ENCODE data around the gene PGLYRP4. TPM values are rescaled to one million over a fixed set of nuclear protein-coding genes. Genes with fewer than 3 reads are reported as not detected.

Gene PGLYRP4
- total RNA-seq, 1 experiment from 2014 or later: not detected

GRCh38 chr1:153361480-153362109, 13.0 kb upstream of the PGLYRP4 start:
- Histone ChIP-seq H3K36me3 (ENCODE audit: control insufficient read depth, insufficient read depth, low read length) (no peaks in the 10 kb centered on the region), H3K4me1 (ENCODE audit: control insufficient read depth, insufficient read depth, low read length) (no peaks in the 10 kb centered on the region), H3K27me3 (ENCODE audit: control insufficient read depth, insufficient read depth, low read length) (no peaks in the 10 kb centered on the region), H3K9me3 (ENCODE audit: control insufficient read depth, insufficient read depth, low read depth, low read length) (no peaks in the 10 kb centered on the region), H3K4me3 (ENCODE audit: low read depth in 2 of 2, low read length in 2 of 2) (no peak overlapping the region), H3K27ac (ENCODE audit: low read length) (no peak overlapping the region)
- intact Hi-C loops (cut with micrococcal nuclease; ENCODE audit: unreplicated experiment) (no loop called here), in situ Hi-C loops (cut with HindIII; ENCODE audit: low pct_unique_long_range_greater_than_20kb, low sequenced_read_pairs) (loop anchor here (25.0 kb wide), 1 partner anchor 251 kb away; the partner anchor contains the start of genes S100A14 and S100A16)
- CTCF ChIA-PET: no interaction called here
- POLR2A ChIA-PET: no interaction called here
- BruUV-seq (replicated peaks): no TSS peak
- DNase-seq (ENCODE audit: low read depth, low spot score) (no peak), ATAC-seq (no peak)
- TF ChIP-seq POLR2AphosphoS5 (IDR thresholded peaks at IDR 0.05; ENCODE audit: low read depth, low read length) (no peak), CTCF (IDR thresholded peaks at IDR 0.05) (no peak), TCF7L2 (IDR thresholded peaks at IDR 0.05; ENCODE audit: low read depth, low read length) (no peak), SIN3A (IDR thresholded peaks at IDR 0.05; ENCODE audit: borderline replicate concordance, insufficient read depth, low read depth, low read length) (no peak), REST (IDR thresholded peaks at IDR 0.05; ENCODE audit: insufficient read depth in 1 of 2, low read depth in 2 of 2, low read length in 1 of 2) (no peak)

GRCh38 chr1:153360592-153361479, 12.2 kb upstream of the PGLYRP4 start:
- intact Hi-C loops (cut with micrococcal nuclease; ENCODE audit: unreplicated experiment) (no loop called here), in situ Hi-C loops (cut with HindIII; ENCODE audit: low pct_unique_long_range_greater_than_20kb, low sequenced_read_pairs) (loop anchor here (25.0 kb wide), 1 partner anchor 251 kb away; the partner anchor contains the start of genes S100A14 and S100A16)
- DNase-seq (ENCODE audit: low read depth, low spot score) (no peak), ATAC-seq (0 out of 2 replicates have a peak, but pooled peaks have one; percentile 19)
- BruUV-seq (replicated peaks): no TSS peak
- POLR2A ChIA-PET: no interaction called here
- no peak overlapping the region for H3K27ac ChIP-seq (ENCODE audit: low read length)
- H3K27me3 ChIP-seq (ENCODE audit: control insufficient read depth, insufficient read depth, low read length): no peaks in the 10 kb centered on the region; the same call in 1 of the 2 replicates
- no peak overlapping the region for H3K4me3 ChIP-seq (ENCODE audit: low read depth in 2 of 2, low read length in 2 of 2)
- no peaks in the 10 kb centered on the region for H3K4me1 ChIP-seq (ENCODE audit: control insufficient read depth, insufficient read depth, low read length)
- no peaks in the 10 kb centered on the region for H3K36me3 ChIP-seq (ENCODE audit: control insufficient read depth, insufficient read depth, low read length)
- CTCF ChIA-PET: no interaction called here
- no peak for TF ChIP-seq SIN3A (IDR thresholded peaks at IDR 0.05; ENCODE audit: borderline replicate concordance, insufficient read depth, low read depth, low read length)
- TF ChIP-seq REST (IDR thresholded peaks at IDR 0.05; ENCODE audit: insufficient read depth in 1 of 2, low read depth in 2 of 2, low read length in 1 of 2): no peak
- TF ChIP-seq CTCF (IDR thresholded peaks at IDR 0.05): no peak
- TF ChIP-seq TCF7L2 (IDR thresholded peaks at IDR 0.05; ENCODE audit: low read depth, low read length): no peak
- no peak for TF ChIP-seq POLR2AphosphoS5 (IDR thresholded peaks at IDR 0.05; ENCODE audit: low read depth, low read length)
- H3K9me3 ChIP-seq (ENCODE audit: control insufficient read depth, insufficient read depth, low read depth, low read length): no peaks in the 10 kb centered on the region

Data from Panc1 (cell line).